Brain pericyte (primary cell): ENCODE results near the gene FBLN2.

Experiments used
- DNase-seq: peaks from one replicate; pipeline ENCODE4 v3.0.0-alpha.2; 2012; ENCODE audit warnings: low read depth, low spot score

FBLN2 gene

DNA sequence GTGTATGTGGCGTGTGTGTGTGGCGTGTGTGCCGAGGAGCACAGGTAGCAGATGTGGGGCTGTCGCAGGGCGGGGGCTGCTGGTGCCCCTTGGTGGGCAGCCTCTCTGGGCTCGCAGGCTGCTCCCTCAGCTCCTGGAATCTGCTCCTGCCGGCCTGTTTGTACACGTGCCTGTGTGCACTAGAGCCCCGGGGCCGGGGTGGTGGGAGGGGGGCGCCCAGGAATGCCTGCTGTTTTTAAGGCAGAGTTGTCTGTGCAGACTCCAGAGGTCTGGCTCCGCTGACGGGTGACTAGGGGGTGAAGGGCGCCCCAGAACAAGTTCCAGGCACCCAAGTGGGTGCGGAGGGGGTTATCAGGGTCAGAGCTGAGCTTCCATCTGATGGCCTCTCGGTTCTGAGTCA lies 112.2 kb downstream of the FBLN2 start:
- no peak for DNase-seq

DNA sequence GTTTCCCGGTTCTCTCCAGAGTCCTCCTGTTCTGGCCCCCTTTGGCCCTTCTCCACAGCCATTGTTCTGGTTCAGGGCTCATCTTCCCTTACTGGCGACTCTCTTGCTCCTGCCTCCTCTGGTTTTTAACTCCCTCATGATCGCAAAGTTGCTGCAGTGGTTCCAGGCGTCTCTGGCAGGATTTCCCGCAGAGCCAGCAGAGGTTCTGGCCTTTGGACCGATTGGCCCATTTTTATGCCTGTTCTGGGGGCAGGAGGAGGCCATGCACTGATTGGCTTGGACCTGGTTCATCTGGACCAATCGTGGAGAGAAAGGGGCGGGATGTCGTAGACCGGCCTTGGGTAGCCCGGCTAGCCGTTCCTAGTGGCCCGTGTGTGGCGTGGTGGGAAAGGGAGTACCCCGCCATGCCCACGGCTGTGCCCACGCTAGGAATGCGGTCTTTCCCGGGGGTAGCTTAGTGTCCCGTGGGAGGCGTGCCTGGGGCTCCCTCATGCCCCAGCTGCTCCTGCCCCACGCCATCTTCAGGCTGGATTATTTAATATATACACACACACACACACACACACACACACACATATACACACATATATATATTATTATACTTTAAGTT lies 113.4 kb downstream of the FBLN2 start:
- DNase-seq, result no peak

DNA sequence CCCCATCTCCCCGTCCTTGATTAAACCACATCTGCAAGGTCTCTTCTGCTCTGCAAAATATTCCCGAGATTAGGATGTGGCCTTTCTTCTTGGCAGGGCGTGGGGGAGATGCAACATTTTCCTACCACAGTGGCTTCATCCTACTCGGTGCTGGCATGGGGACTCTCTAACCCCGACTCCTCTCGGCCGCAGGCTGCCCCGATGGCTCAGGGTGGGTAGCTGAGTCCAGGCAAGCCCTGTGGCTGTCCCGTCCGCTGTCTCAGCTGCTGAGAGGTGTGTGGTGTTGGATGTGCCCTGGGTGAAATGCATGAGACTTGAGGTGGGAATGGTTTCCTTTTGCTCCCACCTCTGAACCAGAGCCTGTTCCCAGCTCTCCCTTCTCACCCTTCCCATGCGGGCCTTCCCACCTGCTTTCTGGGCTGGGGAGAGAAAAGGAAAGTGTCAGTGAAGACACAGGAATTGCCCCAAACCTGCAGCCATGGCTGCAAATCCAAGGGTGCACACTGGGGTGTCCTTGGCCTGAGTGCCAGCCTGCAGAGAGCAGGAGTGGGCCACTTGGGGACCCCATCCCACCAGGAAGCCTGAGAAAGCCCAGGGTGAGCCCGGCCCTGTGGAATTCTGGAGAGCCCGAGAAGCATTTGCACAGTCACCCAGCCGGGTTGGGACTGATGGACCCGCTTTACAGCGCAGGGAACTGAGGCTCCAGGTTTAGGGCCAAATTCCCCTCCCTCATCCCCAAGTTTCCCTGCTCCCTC lies 115.0 kb downstream of the FBLN2 start:
- DNase-seq, result no peak

DNA sequence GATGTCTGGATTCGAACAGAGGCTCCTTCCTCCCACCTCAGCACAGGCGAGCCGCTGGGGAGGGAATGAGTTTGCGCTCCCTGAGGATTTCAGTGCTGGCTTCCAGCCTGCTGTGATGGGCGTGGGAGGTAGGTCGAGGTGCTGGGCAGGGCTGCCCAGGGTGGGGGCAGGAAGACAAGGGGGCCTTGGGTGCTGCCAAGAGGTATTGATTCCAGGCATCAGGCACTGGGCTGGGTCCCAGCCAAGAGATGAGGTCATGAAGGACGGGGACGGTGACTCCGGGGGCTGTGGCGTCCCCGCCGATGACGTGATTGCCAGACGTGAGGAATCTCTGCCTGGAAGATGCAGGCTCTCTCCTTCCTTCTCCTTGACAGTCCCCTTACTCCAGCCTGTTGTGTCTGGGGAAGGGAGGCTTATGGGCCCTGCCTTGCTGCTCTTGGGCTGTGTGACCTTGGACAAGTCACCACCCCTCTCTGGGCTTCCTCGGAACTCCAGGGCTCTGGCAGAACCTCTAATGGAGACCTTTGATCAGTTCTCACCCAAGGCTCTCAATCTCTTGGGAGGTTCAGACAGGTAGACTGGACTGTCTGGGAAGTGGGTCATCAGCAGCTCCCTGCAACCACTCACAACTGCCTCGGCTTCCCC lies 116.8 kb downstream of the FBLN2 start:
- DNase-seq, result no peak

DNA sequence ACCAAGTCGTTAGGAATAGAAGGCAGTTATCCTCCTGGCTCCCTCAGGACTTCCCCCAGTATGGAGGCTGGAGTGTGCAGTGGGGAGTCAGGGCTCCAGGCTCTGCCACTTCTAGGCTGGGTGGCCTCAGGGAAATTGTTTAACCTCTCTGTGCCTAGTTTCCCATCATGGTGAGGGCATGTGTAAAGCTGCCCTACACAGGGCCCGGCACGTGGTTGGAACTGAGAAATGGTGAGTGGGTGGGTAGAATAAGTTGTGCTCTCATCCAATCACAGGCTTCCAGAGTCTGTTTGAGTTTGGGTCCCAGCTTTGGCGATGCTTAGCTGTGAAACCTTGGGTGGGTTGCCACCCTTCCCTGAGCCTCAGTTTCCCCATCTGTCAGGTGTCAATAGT lies 117.3 kb downstream of the FBLN2 start:
- DNase-seq, result no peak

DNA sequence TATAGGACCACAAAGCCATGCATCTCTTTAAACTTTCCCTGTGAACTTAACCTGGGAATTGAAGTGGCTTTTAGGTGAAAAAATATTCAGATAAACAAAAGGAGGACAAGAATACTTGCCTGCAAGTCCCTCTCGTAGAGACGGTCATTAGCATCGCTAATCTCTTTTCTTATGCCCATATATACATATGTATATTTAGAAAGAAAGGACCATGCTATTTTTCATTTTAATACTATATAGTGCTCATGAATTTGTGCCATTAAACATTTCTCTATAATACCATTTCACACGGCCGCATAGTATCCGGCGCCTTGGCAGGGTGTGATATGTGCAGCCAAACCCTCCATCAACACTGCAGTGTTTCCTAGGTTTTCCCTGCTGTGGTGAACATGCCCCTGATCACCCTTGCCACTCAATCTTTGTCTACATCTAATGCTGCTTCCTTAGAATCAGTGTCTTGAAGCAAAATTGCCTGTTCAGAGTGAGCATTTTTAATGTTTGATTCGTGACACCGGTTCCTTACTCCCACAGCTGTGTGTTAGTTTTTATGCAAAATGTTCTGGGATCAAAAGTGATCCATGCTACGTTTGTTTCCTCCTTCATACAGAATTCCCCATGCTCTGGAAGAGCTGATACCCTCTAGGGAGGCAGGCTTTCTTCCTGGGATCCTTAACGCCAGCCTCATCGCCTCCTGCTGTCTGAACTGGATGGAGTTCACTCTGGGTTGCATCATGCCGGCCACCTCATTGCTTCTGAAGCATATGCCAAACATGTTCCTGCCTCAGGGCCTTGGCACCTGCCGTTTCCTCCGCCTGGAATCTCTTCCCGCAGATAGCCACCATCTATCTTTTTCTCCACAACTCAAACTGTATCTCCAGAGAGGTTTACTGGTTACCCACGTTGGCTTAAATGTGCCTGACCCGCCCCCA lies 118.1 kb downstream of the FBLN2 start:
- no peak for DNase-seq

DNA sequence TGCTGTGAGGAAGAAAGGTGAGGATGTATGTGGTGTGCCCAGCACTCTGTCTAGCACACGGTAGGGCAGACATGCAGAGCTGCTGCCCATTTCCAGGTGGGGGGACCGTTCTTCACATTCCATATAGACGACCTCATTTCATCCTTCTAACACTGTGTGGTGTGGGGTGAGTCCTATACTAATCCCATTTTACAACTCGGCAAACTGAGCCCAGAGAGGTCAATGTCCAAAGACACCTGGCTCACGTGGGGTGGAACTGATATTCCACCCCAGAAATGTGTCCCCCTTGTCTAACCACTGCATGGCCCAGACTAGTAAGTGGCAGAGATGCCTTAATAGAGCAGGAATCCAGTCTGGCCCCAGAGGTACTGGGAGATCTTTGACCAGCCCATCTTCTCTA lies 119.2 kb downstream of the FBLN2 start:
- no peak for DNase-seq

DNA sequence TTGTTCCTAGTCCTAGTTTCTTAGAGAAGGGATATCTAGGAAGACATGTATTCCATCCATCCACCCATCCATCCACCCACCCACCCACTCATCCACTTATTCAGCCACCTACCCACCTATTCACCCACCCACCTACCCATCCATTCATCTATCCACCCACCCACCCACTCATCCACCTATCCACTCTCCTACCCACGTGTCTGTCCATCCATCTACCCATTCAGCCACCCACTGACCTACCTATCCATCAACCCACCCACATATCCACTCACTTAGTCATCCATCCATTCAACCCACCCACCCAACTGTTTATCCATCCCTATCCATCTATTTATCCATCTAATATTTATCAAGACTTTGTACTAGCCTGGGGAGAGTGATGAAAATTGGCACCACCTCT lies 120.5 kb downstream of the FBLN2 start:
- no peak for DNase-seq

DNA sequence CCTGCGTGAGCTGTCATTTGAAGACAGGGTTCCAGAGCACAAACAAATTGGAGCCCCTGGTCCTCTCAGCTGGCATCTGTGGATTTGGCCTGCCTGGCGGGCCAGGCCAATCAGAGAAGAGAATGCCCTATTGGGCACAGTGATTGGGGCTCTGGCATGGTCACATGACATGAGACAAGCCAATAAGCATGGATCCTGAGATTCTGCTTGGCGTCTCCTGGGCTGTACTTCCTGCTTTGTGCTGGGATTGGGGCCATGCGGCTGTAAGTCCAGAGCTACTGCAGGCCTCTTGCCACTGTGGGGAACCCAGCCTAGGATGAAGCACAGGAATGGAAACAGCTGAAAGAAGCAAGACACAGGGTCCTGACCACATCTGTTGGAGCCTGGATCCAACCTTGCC lies 121.4 kb downstream of the FBLN2 start:
- DNase-seq, result no peak

DNA sequence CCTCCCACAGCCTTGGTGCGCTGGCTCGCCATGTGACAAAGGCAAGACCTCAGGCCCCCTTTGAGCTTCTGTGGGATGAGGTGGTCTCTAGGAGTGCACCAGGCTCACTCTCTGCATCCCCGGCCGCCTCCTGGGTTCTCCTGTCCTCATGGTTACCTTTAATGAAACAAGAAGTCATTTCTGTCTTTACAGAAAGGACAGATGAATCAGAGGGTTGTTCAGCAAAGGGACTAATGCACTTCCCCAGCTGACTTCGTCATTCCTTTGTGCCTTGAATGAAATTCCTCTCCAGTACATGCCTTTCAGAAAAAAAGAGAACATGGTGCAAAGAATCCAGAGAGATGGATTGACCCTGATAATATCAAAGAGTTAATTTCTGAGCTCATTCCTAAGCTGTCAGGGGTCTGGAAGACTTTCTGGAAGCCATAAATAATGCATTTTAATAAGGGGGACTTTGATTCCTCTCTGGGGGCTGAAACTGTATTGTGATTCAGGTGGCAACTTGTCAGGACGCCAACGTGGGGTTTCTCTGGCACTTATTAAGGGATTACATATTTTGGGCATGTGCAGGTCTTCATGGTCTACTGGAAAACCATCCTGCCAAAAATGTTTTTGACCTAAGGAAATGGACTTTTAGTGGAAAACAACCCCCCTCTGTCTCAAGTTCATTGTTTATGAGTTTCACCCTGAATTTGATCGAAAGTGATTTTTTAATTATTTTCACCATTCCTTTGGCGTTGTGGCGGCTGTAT lies 122.7 kb downstream of the FBLN2 start:
- DNase-seq, result no peak

DNA sequence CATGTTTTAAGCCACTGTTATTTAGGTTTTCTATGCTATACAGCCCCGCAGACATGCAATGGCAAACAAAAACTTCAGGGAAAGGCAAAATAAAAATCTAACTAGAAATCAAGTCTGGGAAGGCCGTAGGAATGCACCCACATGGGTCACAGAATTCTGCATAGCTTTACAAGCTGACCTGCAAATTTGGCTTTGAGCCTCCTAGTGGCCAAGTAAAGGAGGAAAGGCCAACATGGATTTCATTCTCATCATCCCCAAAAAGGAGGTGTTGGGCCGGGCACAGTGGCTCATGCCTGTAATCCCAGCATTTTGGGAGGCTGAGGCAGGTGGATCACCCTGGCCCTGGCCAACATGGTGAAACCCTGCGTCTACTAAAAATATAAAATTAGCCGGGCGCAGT lies 124.3 kb downstream of the FBLN2 start:
- no peak for DNase-seq

DNA sequence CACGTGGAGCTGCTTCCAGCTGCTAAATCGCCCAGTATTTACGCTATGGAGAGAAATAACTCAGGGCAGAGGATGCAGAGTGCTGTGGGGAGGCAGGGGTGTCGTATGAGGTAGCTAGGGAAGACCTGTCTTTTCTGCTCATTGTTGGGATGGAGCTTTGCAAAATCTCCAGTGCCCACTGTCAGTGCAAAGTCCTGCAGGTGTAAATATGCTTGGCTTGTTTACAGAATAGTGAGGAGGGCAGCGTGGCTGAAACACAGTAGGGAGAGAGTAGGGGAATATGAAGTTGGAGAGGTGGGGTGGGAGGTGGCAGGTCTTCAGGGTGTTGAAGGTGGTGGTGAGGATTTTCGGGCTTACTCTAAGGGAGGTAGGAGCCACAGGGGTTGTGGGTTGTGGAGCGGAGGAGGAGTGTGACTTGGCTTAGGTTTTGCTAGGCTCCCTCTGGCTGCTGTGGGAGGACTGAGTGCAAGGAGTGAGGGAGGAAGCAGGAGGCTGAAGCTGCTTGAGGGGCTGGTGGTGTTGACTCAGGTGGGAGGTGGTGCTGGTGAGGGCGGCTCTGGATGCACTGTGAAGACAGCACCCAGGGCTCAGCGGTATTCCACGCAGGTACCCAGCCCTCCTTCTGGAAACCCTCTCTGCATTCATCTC lies 125.7 kb downstream of the FBLN2 start:
- no peak for DNase-seq

DNA sequence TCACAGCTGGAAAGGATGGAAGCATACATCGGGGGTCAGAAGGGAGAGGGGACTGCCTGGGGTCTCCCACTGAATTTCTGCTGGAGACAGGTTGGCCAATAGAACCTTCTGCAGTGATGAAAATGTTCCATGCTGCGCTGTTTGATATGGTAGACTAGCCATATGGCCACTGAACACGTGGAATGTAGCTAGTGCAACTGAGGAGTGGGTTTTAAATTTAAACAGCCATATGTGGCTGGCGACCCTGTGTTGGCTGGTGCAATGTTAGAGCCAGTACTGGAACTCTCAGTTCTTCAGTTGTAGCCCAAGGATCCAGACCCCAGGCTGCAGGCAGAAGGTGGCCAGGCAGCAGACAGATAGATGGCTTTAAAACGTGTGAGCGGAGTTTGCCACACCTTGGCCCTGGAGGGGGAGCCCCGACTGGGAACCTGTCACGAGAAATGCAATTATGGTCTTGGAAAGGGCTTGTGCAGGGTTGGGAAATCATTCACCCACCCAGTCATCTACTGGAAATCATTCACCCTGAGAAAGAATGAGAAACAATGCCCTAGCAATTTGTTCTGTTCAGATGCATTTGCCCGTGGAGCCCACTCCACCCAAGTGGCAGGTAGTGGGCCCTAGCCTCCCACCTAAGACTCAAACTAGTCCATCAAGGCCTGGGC lies 127.6 kb downstream of the FBLN2 start:
- DNase-seq, result no peak

DNA sequence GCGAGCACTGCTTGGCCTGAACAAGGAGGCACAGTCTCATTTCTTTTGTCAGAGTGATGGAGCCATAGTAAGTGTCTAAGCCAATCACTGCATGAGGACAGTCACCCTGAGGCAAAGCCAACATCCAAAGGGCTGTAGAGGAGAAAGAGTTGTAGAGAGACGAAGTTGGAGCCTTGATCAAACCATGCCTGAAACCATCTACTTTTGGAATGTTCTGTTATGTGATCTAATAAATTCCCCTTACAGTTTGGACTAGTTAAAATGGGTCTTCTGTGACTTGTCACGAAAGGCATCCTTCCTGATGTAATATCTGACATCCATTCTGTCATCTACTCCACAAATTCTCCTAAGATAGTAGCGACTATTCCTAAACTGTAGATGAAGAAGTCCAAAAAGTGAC lies 128.3 kb downstream of the FBLN2 start:
- no peak for DNase-seq

DNA sequence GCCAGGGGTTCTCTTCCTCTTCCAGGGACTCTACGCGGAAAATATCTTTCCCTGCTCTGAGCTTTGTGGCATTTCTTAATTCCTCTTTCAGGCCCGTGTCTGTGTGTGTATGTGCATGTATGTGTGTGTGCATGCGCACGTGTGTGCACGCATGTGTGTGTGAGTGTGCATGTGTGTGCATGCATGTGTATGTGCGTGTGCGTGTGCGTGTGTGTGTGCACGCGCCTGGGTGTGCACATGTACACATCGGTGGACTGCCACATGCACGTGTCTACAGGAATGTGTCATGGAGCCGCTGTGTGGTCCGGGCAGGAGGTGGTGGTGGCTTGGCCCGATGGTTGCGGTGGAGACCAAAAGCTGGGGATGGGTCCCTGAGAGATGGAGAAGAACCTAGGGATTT lies 133.0 kb downstream of the FBLN2 start:
- no peak for DNase-seq

DNA sequence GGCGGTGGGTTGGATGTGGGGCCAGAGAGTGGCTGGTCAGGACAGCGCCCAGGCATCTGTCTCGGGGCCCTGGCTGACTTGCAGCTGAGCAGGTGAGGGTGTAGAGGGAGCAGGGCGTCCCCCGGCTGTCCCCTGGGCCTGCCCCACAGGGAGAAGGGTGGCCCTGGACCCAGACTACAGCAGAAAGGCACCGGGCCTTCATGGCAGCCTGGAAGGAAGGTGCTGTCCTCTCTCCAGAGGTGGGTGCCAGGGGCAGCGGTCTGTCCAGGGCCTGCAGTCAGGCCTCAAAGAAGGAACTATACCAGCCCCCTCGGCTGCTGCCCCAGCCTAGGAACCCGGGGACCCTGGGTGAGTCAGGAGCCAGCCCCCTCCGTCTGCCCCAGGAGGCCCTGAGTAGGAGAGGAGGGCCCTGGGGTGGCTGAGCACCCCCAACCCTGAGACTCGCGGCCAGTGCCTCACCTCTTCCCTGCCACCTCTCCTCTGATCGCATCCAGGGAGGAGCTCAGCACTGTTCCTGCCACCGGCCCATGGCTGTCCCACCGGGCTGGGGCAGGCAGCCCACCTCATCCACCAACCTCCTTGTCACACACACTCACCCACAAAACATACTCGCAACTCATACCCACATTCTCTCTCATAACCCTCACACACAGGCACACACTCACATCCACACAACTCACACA lies 133.5 kb downstream of the FBLN2 start:
- no peak for DNase-seq

DNA sequence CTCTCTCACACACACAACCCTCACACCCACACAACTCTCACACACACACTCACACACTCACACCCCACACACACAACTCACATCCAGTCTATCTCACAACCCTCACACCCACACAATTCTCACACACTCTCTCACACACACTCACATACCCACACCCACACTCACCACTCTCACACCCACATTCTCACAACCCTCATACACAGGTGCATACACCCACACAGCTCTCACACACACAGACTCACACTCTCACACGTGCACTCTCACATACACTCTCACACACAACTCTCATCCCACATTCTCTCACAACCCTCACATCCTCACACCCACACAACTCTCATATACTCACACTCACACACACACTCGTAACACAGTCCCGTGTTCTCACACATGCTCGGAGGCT lies 134.4 kb downstream of the FBLN2 start:
- DNase-seq, result no peak

DNA sequence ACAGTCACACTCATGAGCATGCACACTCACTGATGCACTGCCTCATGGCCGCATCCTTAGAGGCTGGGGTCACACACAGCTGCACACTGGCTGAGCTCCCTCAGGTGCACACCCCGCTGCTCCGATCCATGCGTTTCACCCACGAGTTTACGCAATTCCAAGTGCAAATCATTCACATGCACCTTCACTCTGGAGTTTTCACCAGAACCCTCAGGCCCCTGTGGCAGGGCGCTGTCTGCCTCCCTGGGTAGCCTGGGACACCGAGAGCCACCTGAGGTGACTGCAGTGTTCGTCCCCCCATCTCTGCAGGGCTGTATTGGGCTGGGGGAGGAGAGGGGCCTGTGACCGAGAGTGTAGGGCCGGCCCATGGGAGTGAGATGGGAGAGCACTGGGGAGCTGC lies 134.8 kb downstream of the FBLN2 start:
- no peak for DNase-seq

DNA sequence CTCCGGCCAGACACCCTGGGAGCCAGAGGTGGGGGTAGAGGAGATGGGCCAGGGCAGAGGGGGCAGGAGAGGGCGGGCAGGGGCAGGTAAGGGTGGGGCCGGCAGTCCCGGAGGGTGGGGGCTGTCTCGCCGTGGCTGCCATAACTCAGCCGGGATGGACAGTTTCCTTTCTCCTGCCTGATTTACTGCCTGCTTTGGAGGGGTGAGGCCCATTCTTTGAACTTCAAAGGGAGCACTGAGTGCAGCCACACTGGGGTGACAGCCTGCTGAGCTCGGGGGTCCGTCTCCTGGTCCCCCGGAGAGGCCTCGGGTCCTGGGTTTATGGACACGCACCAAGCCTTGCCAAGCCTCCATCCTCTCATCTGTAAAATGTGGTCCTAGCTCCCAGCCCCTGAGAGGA lies 135.4 kb downstream of the FBLN2 start:
- DNase-seq, result no peak

DNA sequence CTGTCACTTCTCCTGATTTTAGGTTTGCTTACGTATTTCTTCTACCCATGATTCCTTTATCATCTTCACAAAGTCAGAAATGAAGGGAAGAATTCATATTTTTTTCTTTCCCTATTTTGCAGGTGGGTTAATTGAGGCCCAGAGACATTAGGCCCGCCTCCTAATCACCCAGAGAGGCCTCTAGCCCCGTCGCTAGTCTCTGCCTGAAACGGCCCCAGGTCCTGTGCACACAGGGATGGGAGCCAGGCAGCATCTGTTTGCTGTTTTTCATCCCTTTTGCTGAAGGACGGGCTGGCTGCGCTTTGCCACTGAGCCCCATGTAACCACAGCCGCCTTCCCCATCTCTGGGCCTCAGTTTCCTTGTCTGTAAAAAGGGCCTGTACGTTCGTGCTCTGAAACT lies 135.9 kb downstream of the FBLN2 start:
- DNase-seq, result no peak
